Glomerular visceral epithelial cell (primary cell): ENCODE results near the gene ADD1.

ENCODE experiments used
- DNase-seq: peaks from one replicate; pipeline ENCODE4 v3.0.0-alpha.2; 2016; ENCODE audit errors: extremely low spot score

Gene ADD1

GRCh38 chr4:2859514-2859913, 15.9 kb downstream of the ADD1 start:
- no peak for DNase-seq

DNA sequence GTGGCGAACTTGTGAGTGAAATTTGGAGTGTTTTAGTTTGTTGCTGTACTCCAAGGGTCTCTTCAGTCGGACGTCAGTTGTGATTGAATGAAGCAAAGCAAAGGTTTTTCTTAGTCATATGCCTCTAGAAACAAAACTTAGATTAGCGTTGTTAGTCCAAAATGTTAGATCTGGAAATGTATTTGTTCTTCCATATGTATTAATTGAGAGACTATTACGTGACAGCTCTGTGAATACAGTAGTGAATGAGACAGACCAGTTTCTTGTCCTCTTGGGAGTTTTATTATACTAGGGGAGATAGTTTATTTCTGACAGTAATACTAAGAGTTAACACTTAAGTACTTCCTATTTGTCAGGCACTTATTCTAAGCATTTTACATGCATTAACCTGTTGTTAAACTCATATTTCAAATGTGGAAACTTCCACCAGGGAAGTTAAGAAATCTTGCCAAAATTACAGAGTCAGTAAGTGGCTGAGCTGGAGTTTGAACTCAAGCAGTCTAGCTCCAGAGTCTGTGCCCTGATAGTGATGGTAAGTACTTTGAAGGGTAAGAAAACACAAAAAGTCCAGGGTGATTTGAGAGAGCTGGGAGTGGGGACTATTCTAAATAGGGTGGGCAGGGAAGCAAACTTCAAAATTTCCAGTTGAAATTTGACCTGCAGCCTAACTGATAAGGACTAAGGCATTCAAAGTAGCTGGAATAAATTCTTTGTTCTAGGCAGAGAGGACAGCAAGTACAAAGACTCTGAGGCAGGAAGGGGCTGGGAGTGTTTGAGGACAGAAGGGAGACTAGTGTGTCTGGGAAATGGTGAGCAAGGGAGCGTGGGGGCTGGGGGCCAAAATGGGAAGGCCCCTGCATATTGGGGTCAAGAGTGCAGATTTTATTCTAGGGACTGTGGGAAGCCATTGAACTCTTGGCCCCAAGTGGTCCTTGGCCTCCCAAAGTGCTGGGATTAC, 17.0 kb downstream of the ADD1 start:
- DNase-seq, result no peak

GRCh38 chr4:2861631-2862436, 18.2 kb downstream of the ADD1 start:
- no peak for DNase-seq

GRCh38 chr4:2862528-2862927, 18.9 kb downstream of the ADD1 start:
- DNase-seq, result peak; percentile 70

GRCh38 chr4:2863649-2864048, 20.0 kb downstream of the ADD1 start:
- no peak for DNase-seq

GRCh38 chr4:2865196-2865780, 21.6 kb downstream of the ADD1 start:
- no peak for DNase-seq

GRCh38 chr4:2866160-2866861, 22.7 kb downstream of the ADD1 start:
- DNase-seq, result no peak

GRCh38 chr4:2866891-2867290, 23.2 kb downstream of the ADD1 start:
- peak; percentile 38 for DNase-seq

- DNase-seq, result no peak
These were observed 24.3 kb downstream of the ADD1 start for GRCh38 chr4:2867758-2868491.

GRCh38 chr4:2868877-2869487, 25.3 kb downstream of the ADD1 start:
- DNase-seq, result no peak

DNA sequence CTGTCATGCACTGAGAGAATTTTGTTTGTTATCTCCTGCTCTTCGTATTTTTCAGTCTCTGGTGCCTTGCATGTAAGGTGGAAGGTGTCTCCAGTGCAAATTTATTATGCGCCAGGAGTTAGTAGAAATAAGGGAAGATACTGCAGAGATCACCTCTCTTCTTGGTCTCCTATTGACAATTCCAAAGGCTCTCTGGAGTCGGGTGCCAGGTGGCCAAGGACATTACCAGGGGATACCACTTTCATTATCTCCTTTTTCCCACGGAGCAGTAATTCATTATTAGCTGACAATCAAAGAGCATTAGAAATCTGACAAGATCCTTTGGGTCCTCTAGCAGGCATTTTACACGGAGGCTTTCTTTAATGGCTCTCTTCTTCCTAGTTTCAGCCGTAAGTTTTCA, 26.0 kb downstream of the ADD1 start:
- DNase-seq, result no peak

DNA sequence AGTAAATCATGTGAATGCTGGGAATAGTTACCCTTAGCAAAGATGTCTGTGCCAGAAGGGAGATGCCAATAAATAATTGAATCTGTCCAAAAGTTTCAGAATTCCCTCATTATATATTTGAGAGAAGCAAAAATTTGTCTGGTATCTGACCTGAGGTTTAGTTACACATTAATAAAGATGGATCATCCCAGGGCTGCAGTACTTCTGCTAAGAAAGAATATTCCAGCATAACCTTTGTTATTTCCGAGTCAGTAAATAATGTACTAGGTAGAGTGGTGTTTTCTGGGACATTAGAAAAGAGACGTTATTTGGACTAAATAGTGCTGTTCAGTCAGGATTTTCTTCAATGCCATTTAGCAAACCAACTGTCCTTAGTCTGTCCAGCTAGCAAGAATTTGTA, 26.4 kb downstream of the ADD1 start:
- DNase-seq, result peak; percentile 12

DNA sequence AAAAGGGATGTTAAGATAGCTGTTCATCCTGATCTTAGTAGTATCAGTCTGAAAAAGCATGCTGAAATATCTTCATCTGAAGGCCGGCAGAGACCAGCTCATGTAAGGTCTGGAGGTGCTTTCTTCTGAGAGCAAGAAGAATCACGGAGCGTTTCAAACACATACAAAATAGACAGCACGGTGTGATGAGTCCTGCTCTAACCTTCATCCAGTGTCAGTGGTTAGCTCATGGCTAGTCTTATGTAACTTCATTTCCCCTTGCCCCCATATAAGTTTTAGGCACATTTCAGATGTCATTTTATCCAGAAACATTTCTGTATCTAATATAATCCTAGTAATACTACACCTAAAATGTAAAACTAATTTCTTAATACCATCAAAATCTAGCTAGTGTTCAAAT, 27.8 kb downstream of the ADD1 start:
- DNase-seq, result no peak

- DNase-seq, result no peak
These were observed 28.3 kb downstream of the ADD1 start for GRCh38 chr4:2871911-2872310.

- no peak for DNase-seq
These were observed 29.7 kb downstream of the ADD1 start for GRCh38 chr4:2873329-2873728.

GRCh38 chr4:2874861-2875260, 31.2 kb downstream of the ADD1 start:
- DNase-seq, result no peak

GRCh38 chr4:2875556-2875955, 31.9 kb downstream of the ADD1 start:
- no peak for DNase-seq

DNA sequence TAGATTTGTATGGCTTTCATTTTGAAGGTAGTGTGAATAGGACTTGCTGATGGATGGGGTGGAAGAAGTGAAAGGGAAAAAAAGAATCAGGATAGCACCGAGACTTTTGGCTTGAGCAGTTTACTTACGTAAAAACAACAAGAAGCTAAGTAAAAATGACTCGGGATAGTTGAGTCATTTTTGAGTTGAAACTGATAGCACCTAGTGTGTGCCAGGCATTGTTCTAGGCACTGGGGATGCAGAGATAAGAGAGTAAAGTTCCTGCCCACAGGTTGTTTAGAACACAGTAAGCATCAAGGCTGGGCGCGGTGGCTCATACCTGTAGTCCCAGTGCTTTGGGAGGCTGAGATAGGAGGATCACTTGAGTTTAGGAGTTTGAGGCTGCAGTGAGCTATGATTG, 34.7 kb downstream of the ADD1 start:
- DNase-seq, result no peak

DNA sequence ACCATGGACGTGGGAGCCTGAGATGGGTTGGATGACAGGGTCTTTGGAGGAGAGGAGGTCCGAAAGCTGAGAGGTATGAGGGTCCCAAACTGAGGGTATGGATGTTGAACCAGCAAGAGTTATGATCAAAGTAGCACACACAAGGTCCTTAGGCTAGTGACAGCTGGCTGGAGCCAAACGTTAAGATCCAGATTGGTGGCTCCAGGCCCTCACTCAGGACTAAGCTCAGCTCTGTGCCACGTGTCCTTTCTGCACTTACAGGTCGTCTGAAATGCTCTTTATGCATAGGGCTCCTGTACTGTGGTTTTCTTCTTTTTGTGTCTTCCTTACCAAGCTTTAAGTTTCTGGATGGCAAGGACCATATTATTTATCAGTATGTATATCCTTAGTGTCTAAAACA, 35.4 kb downstream of the ADD1 start:
- no peak for DNase-seq

- DNase-seq, result no peak
These were observed 37.8 kb downstream of the ADD1 start for GRCh38 chr4:2881431-2881830.

GRCh38 chr4:2882341-2882740, 38.7 kb downstream of the ADD1 start:
- no peak for DNase-seq
